Left renal pelvis (tissue), 4 donors: Measurements from ENCODE around the gene ARHGEF33. TPM values are rescaled to one million over a fixed set of nuclear protein-coding genes. Genes with fewer than 3 reads are reported as not detected.
A peak's percentile ranks its signal among the peaks of the same experiment; 100 is the strongest.

Source experiments
- DNase-seq, 4 donors: peaks; one replicate each; pipeline ENCODE4 v3.0.0-alpha.2; 2013; ENCODE audit warnings: low read depth in 4 of 4, low spot score in 3 of 4
- polyA plus RNA-seq, 4 donors: library from polyadenylated mRNA; unstranded; fragments of 120-200 nt; gene quantifications; one replicate each; pipeline ENCODE4 v1.2.1, GENCODE V29; 2013; ENCODE audit not compliant: insufficient read length in 4 of 4

ARHGEF33 gene
- 1 to 10 TPM; 1.9 to 3.8 (median 2.4) TPM for polyA plus RNA-seq

DNA sequence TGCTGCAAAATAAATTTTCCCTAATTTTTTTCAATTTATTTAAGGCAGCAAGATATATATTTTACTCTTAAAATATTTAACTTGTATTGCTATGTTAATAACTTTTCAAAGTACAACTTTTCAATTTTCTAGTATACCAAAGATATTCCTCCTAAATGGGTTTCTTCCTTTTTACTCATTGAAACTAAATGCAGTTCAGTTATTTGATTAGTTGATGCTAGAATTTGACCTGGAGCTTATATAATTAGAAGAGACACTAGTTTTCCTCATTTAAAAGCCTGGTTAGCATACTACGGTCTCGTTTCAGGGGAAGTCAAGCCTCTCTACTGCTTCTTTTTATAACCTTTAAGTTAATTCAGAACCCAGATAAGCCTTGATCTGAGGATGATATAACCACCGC, at the start of gene ARHGEF33:
Gene ARHGEF33 (plus strand): TSS at position 301 of the 400 bp plus-strand sequence. CDS start 29,573 bp downstream, outside the sequence.
- no peak for DNase-seq

GRCh38 chr2:38850045-38850444, 39.6 kb upstream of the ARHGEF33 start:
- no peak for DNase-seq

DNA sequence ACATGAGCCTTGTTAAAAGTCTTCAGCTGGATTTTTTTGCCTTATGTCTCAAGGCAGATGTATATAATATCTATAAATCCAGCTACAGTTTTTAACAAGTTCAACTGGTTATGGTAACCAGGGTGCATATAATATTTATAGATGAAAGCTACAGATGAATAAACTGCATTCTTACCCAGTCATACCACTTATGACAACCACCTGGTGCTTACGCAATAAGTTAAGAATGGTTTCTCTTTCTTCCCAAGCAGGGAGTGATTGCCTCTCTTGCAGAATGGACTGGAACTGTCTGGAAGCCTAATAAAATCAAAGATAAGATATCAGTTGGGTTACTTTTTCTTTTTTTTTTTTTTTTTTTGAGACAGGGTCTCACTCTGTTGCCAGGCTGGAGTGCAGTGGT, 33.5 kb upstream of the ARHGEF33 start:
- no peak for DNase-seq

DNA sequence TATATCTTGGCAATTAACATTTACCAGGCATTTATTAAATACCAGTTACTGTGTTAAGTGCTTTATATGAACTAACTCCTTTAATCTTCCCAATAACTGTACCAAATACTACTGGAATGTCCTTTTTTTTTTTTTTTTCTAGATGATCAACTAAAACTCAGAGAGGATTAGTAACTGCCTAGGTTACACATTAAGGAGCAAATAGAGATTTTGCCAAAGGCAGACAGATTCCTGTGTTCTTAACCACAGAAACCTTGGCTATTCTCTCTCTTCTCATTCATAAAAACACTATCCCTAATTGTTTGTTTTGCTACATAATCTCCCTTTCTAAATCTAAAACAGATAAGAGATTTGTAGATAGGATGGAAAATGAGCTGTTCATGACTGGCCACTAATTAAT, 27.2 kb upstream of the ARHGEF33 start:
- DNase-seq = no peak

DNA sequence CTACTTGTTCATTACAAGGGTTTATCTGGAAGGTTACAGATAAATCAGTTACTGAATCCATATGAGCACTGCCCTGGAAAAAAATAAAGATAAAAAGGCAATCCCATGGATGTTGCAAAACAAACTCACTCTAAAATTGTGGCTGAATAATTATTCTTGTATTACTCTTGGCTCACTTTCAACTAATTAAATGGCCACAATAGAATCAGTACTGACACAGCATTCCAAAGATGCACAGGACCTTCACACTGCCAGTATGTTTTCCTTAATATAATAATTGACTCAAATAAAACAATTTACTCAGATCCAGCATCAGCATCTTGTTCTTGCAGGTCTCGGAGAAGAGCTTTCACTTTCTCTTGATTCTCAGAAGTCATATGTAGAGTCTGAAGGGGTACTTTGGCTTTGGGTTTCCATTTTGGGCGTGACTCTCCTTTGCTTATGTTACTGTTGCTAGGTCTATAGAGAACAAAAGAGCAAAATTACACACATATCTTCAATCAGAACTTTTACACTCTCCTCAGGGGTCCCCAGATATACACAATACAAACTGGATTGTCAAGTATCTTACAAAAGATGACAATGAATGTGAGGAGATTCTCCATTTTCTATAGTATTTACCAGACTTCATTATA, 26.5 kb upstream of the ARHGEF33 start:
- no peak for DNase-seq

- DNase-seq = no peak
These were observed 22.8 kb upstream of the ARHGEF33 start for GRCh38 chr2:38866773-38867443.

- no peak for DNase-seq
These were observed 18.2 kb upstream of the ARHGEF33 start for GRCh38 chr2:38871432-38871831.

DNA sequence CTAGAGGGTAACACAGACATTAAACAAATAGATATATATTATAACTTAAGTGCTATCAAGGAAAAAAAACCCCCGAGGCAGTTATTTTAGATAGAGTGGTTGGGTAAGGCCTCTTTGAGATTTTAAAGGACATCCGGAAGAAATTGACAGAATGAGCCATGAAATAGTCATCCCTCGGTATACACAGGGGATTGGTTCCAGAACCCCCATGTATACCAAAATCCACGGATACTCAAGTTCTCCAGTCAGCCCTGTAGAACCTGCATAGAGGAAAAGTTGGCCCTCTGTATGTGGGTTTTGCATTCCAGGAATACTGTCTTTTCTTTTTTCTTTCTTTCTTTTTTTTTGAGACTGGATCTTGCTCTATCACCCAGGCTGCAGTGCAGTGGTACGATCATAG, 15.9 kb upstream of the ARHGEF33 start:
- no peak for DNase-seq

- DNase-seq = peak in 2 of 4 donors; percentile 1 to 11
These were observed 14.5 kb upstream of the ARHGEF33 start for GRCh38 chr2:38875227-38875575.

- DNase-seq = peak; percentile 72 to 80 (median 77)
These were observed 13.9 kb upstream of the ARHGEF33 start, which contains the start of the genes DHX57 and MORN2 for GRCh38 chr2:38875576-38876367. Gene DHX57, minus strand, starts transcription at chr2:38875934. Its CDS starts 7,529 bp downstream, at chr2:38868405. Gene MORN2, plus strand, starts transcription at chr2:38875976.

DNA sequence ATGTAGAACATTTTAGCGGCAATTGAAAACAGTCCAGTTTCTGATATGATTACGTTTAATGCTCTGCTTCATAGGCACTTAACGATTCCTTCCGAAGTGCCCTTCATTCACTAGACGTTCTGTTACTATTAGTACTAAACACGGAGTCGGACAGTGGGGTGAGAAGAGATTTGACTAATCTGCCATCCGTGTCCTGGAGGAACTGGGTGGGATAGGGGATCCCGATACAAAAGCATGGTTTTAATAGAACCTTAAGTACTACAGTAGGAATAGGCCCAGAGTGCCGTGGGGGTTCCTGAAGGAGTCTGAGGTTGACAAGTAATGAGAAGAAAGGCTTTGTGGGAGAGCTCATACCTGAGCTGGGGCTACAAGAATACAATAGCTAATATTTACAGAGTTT, 13.3 kb upstream of the ARHGEF33 start:
- no peak for DNase-seq

DNA sequence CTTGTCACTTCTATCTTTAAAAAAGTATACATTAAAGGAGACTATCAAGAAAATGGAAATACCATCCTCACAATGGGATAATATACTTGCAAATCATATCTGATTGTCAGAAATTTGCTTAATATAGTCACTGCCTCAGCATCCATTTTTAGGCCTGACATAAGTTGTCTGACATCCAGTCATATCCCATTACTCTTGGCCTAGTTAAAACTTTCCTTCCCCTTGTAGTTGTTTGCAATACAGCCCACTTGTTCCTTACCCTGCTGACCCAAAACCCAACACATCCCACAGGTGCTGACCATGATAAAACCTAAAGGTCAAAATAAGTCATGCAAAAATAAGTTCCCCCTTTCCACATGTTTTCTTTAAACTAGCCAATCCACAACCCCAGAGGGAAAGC, 3.6 kb upstream of the ARHGEF33 start:
- DNase-seq = no peak

DNA sequence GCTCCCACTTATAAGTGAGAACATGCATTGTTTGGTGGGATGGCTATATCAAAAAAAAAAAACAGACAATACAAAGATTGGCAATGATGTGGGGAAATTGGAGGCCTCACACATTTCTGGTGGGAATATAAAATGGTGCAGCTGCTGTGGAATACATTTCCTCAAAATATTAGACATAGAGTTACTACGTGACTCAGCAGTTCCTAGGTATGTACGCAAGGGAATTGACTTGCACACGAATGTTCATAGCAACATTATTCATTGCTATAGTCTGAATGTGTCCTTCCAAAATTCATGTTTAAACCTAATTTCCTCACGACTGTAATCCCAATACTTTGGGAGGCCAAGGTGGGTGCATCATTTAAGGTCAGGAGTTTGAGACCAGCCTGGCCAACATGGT, 2.3 kb upstream of the ARHGEF33 start:
- DNase-seq = no peak

DNA sequence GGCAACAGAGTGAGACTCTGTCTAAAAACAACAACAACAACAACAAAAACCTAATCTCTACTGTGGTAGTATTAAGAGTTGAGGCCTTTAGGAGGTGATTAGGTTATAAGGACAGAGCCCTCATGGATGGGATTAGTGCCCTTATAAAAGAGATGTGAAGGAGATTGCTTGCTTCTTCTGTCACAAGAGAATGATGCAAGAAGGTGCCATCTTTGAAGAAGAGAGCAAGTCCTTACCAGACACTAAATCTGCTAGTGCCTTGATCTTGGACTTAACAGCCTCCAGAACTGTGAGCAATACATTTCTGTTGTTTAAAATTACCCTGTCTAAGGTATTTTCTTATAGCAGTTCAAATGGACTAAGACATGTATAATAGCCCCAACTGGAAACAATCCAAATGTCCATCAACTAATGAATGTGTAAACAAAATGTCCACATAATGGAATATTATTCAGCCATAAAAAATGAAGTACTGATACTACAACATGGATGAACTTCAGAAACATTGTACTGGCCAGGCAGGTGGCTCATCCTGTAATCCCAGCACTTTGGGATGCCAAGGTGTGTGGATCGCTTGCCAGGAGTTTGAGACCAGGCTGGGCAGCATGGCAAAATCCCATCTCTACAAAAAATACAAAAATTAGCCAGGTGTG, 1.6 kb upstream of the ARHGEF33 start:
- DNase-seq = no peak

- no peak for DNase-seq
These were observed 630 bp upstream of the ARHGEF33 start for GRCh38 chr2:38889045-38889444.

- DNase-seq = no peak
These were observed 3.1 kb downstream of the ARHGEF33 start for GRCh38 chr2:38892819-38893218.

- no peak for DNase-seq
These were observed 8.6 kb downstream of the ARHGEF33 start for GRCh38 chr2:38898256-38898655.

- DNase-seq = no peak
These were observed 11.1 kb downstream of the ARHGEF33 start for GRCh38 chr2:38900726-38901125.

DNA sequence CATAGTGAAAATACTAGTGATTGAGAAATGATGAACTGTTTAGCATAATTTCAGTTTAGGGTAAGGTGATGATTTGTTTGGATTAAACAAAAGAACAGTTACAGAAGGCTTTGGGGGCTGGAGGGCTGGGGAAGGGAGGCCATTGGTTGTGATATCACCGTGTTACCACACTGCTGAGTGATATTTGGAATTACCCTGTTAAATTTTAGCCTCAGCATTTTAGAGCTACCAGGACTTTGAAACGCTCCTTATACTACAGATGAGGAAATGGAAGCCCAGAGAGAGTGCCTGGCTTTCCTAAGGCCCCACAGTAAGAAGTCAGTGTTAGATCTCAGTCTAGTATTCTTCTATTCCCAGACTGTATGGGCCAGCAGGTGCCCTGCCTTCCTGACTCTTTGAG, 15.6 kb downstream of the ARHGEF33 start:
- DNase-seq = no peak

GRCh38 chr2:38907242-38907641, 17.6 kb downstream of the ARHGEF33 start:
- DNase-seq = no peak
